ENCODE measurements around the gene SEC22A. TPM values are rescaled to one million over a fixed set of nuclear protein-coding genes. Genes with fewer than 3 reads are reported as not detected.

The SEC22A gene
- total and polyA plus RNA-seq, 5 donors from 2014 or later: 14.9 to 23.1 (median 20.1) TPM

GRCh38 chr3:123319760-123320159 is 118.0 kb downstream of the SEC22A start:
- Mint-ChIP-seq H3K9me3 (peaks cover 0 to 1% (median 0%) of the 10 kb centered on the region in 7 donors), H3K27ac (no peak overlapping the region), H3K27me3 (peaks cover 27% of the 10 kb centered on the region), H3K4me3 (no peak overlapping the region), H3K36me3 (no peaks in the 10 kb centered on the region), H3K4me1 (peaks cover 0 to 2% (median 0%) of the 10 kb centered on the region in 4 donors)
- Histone ChIP-seq H3K27ac (ENCODE audit: insufficient read depth, low read length, poor library complexity, severe bottlenecking) (no peak overlapping the region), H3K36me3 (ENCODE audit: control insufficient read depth, insufficient read depth, low read length) (no peaks in the 10 kb centered on the region), H3K27me3 (ENCODE audit: control insufficient read depth, insufficient read depth, low read length) (no peaks in the 10 kb centered on the region), H3K4me3 (ENCODE audit: low read depth, low read length) (no peak overlapping the region), H3K4me1 (ENCODE audit: control insufficient read depth, insufficient read depth, low read length, poor library complexity, severe bottlenecking) (no peaks in the 10 kb centered on the region), H3K9me3 (ENCODE audit: control insufficient read depth in 2 of 2, low read length in 2 of 2) (no peaks in the 10 kb centered on the region)
- DNase-seq: no peak
- ATAC-seq (ENCODE audit: low read depth in 2 of 2): no peak

DNA sequence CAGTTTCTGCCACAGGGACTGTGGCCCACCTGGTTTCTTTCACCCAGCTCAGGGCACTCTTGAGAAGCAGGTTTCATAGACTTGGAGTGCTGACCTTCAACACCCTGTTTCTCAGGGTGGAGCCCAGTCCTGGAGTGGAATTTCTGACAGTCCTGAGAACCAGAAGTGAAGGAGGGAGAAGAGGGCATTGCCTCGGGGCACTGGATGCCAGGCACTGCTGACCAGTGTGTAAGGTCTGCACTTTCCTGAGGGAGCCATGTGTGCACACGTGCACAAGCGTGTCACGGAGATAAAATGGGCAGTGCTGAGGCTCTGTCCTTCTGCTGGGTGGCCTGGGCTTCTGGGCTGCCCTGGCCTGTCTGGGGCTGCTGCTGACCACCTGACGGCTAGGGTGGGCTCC is 118.5 kb downstream of the SEC22A start:
- H3K27ac ChIP-seq (ENCODE audit: insufficient read depth, low read length, poor library complexity, severe bottlenecking): no peak overlapping the region
- Mint-ChIP-seq H3K4me1 (no peaks in the 10 kb centered on the region), H3K27ac (no peak overlapping the region), H3K36me3 (no peaks in the 10 kb centered on the region), H3K9me3 (peaks cover 0 to 1% (median 0%) of the 10 kb centered on the region in 7 donors), H3K4me3 (no peak overlapping the region), H3K27me3 (peaks cover 27% of the 10 kb centered on the region)
- H3K36me3 ChIP-seq (ENCODE audit: control insufficient read depth, insufficient read depth, low read length): no peaks in the 10 kb centered on the region
- no peak overlapping the region for H3K4me3 ChIP-seq (ENCODE audit: low read depth, low read length)
- no peaks in the 10 kb centered on the region for H3K9me3 ChIP-seq (ENCODE audit: control insufficient read depth in 2 of 2, low read length in 2 of 2)
- no peaks in the 10 kb centered on the region for H3K27me3 ChIP-seq (ENCODE audit: control insufficient read depth, insufficient read depth, low read length)
- H3K4me1 ChIP-seq (ENCODE audit: control insufficient read depth, insufficient read depth, low read length, poor library complexity, severe bottlenecking): no peaks in the 10 kb centered on the region
- ATAC-seq (ENCODE audit: low read depth in 2 of 2) (no peak), DNase-seq (no peak)

DNA sequence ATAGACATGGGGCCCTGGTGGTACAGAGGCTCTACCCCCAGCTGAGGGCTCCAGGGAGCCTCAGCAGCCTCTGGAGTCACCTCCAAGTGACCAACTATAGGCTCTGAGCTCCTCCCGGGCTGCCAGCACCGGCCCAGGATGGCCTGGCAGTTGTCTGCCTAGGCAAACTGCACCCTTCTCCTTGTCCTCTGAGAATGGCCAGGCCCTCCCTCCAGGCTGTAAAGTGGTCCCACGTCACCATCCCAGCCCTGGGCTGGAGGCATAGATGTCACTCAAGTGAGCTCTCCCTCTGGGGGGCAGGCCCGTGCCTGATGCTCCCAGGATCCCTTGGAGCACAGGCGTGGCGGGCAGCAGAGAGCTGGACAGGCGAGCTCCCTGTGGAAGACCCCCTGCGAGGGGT is 120.1 kb downstream of the SEC22A start:
- Histone ChIP-seq H3K36me3 (ENCODE audit: control insufficient read depth, insufficient read depth, low read length) (no peaks in the 10 kb centered on the region), H3K4me1 (ENCODE audit: control insufficient read depth, insufficient read depth, low read length, poor library complexity, severe bottlenecking) (no peaks in the 10 kb centered on the region), H3K27ac (ENCODE audit: insufficient read depth, low read length, poor library complexity, severe bottlenecking) (no peak overlapping the region), H3K9me3 (ENCODE audit: control insufficient read depth in 2 of 2, low read length in 2 of 2) (no peaks in the 10 kb centered on the region), H3K4me3 (ENCODE audit: low read depth, low read length) (no peak overlapping the region), H3K27me3 (ENCODE audit: control insufficient read depth, insufficient read depth, low read length) (no peaks in the 10 kb centered on the region)
- no peak for DNase-seq
- Mint-ChIP-seq H3K9me3 (peaks cover 0 to 1% (median 0%) of the 10 kb centered on the region in 7 donors), H3K27ac (no peak overlapping the region), H3K4me1 (no peaks in the 10 kb centered on the region), H3K4me3 (no peak overlapping the region), H3K36me3 (no peaks in the 10 kb centered on the region), H3K27me3 (peaks cover 24% of the 10 kb centered on the region)
- ATAC-seq (ENCODE audit: low read depth in 2 of 2): no peak

GRCh38 chr3:123322866-123323265 is 121.1 kb downstream of the SEC22A start:
- no peaks in the 10 kb centered on the region for H3K36me3 ChIP-seq (ENCODE audit: control insufficient read depth, insufficient read depth, low read length)
- H3K36me3 Mint-ChIP-seq: no peaks in the 10 kb centered on the region
- no peak overlapping the region for H3K27ac ChIP-seq (ENCODE audit: insufficient read depth, low read length, poor library complexity, severe bottlenecking)
- no peak overlapping the region for H3K4me3 Mint-ChIP-seq
- peaks cover 0 to 1% (median 0%) of the 10 kb centered on the region in 7 donors for H3K9me3 Mint-ChIP-seq
- H3K27me3 ChIP-seq (ENCODE audit: control insufficient read depth, insufficient read depth, low read length): no peaks in the 10 kb centered on the region
- no peak for ATAC-seq (ENCODE audit: low read depth in 2 of 2)
- DNase-seq: no peak
- H3K27me3 Mint-ChIP-seq: peaks cover 23% of the 10 kb centered on the region
- H3K9me3 ChIP-seq (ENCODE audit: control insufficient read depth in 2 of 2, low read length in 2 of 2): no peaks in the 10 kb centered on the region
- no peak overlapping the region for H3K27ac Mint-ChIP-seq
- H3K4me3 ChIP-seq (ENCODE audit: low read depth, low read length): no peak overlapping the region
- no peaks in the 10 kb centered on the region for H3K4me1 ChIP-seq (ENCODE audit: control insufficient read depth, insufficient read depth, low read length, poor library complexity, severe bottlenecking)
- H3K4me1 Mint-ChIP-seq: no peaks in the 10 kb centered on the region

Other genes with a start within 250 kb of the SEC22A start
- gene SEMA5B, start 174.2 kb upstream of the SEC22A start, total RNA-seq: not detected
- gene SEMA5B, start 174.2 kb upstream of the SEC22A start, polyA plus RNA-seq: under 1 TPM in 1 of 4 donors, not detected in 3; 0.50 TPM
- gene PDIA5, start 134.9 kb upstream of the SEC22A start, total RNA-seq: 1.3 TPM
- gene PDIA5, start 134.9 kb upstream of the SEC22A start, polyA plus RNA-seq: 1 to 10 TPM in 3 of 4 donors, under 1 TPM in 1; 0.92 to 2.6 (median 1.4) TPM
- not detected for gene ADCY5, start 247.1 kb downstream of the SEC22A start, total RNA-seq
- gene ADCY5, start 247.1 kb downstream of the SEC22A start, polyA plus RNA-seq: under 1 TPM in 2 of 4 donors, not detected in 2; 0.08 to 0.15 TPM